ENCODE results near the gene NDFIP2. TPM values are rescaled to one million over a fixed set of nuclear protein-coding genes. Genes with fewer than 3 reads are reported as not detected.

The NDFIP2 gene
- total RNA-seq, 2 experiments from 2014 or later, result 0.54 to 4.0 TPM

DNA sequence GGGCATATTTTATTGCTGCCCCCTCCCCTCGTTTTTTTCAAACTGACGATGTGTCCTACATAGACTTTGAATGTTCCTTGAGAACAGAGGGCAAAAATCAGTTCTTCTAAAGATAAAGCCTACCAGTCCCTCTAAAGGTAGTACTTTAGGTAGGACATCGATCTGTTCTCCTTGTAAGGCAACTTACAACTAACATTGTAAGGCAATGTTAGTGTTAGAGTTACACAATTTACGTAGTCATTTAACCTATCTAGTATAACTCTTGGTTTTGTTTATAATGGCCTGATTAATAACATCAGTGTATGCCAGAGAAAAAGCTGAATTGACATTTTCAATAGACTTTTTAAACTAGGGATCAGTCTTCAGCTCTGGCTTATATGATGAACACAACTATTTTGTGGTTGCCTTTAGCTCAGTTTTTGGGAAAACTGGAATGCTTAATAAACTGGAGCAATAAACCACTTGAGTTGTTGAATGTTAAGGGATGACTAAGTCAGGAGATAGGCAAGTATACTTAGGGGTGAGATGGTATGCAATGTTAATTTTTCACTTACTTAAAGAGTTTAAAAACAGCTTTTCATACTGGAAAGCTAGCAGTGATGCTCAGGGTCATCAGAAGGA, 2.2 kb downstream of the NDFIP2 start:
- ChIA-PET CTCF (ENCODE audit: unreplicated experiment) (no interaction called here), POLR2A (interaction anchor here (0.6 to 2.0 kb wide), 5 partner anchors 11 to 33 kb away, joined by 3 to 4 read pairs (median 4); no protein-coding TSS in a partner anchor)
- DNase-seq (ENCODE audit: low spot score), result no peak
- H3K27ac ChIP-seq (ENCODE audit: low read depth, low read length, poor library complexity, severe bottlenecking), result no peak overlapping the region
- H3K4me2 ChIP-seq (ENCODE audit: low read length), result no peak overlapping the region
- H3K4me1 ChIP-seq (ENCODE audit: insufficient read depth, low read length, poor library complexity, severe bottlenecking), result peaks cover 9% of the 10 kb centered on the region
- no peak overlapping the region for H3K4me3 ChIP-seq (ENCODE audit: low read depth, low read length, poor library complexity, severe bottlenecking)
- BruUV-seq (replicated peaks), result no TSS peak
- H3K9me2 ChIP-seq (ENCODE audit: insufficient read depth, low read length), result no peaks in the 10 kb centered on the region; the same call in 1 of the 2 replicates
- H2AFZ ChIP-seq (ENCODE audit: low read length), result no peak overlapping the region
- no peaks in the 10 kb centered on the region for H3K9me3 ChIP-seq (ENCODE audit: low read length)
- H3K79me2 ChIP-seq (ENCODE audit: insufficient read depth, low read depth, low read length), result no peaks in the 10 kb centered on the region
- TF ChIP-seq CTCF (conservative IDR thresholded peaks at IDR 0.05; ENCODE audit: low read length), result no peak
- no peak for TF ChIP-seq EZH2phosphoT487 (IDR thresholded peaks at IDR 0.05; ENCODE audit: borderline replicate concordance, low read depth, low read length)
- no peaks in the 10 kb centered on the region for H3K36me3 ChIP-seq (ENCODE audit: insufficient read depth, low read length)
- intact Hi-C loops (cut with micrococcal nuclease; ENCODE audit: unreplicated experiment), result no loop called here
- no peaks in the 10 kb centered on the region for H4K20me1 ChIP-seq (ENCODE audit: insufficient read depth, low read length)

GRCh38 chr13:79485014-79485811, 4.3 kb downstream of the NDFIP2 start:
- Histone ChIP-seq H3K79me2 (ENCODE audit: insufficient read depth, low read depth, low read length) (no peaks in the 10 kb centered on the region), H3K9me2 (ENCODE audit: insufficient read depth, low read length) (no peaks in the 10 kb centered on the region; the same call in 1 of the 2 replicates), H4K20me1 (ENCODE audit: insufficient read depth, low read length) (no peaks in the 10 kb centered on the region), H3K9me3 (ENCODE audit: low read length) (no peaks in the 10 kb centered on the region), H3K4me3 (ENCODE audit: low read depth, low read length, poor library complexity, severe bottlenecking) (no peak overlapping the region), H2AFZ (ENCODE audit: low read length) (no peak overlapping the region), H3K4me1 (ENCODE audit: insufficient read depth, low read length, poor library complexity, severe bottlenecking) (peaks cover 9% of the 10 kb centered on the region), H3K36me3 (ENCODE audit: insufficient read depth, low read length) (no peaks in the 10 kb centered on the region), H3K4me2 (ENCODE audit: low read length) (no peak overlapping the region), H3K27ac (ENCODE audit: low read depth, low read length, poor library complexity, severe bottlenecking) (no peak overlapping the region)
- TF ChIP-seq EZH2phosphoT487 (IDR thresholded peaks at IDR 0.05; ENCODE audit: borderline replicate concordance, low read depth, low read length), result no peak
- intact Hi-C loops (cut with micrococcal nuclease; ENCODE audit: unreplicated experiment), result no loop called here
- no peak for DNase-seq (ENCODE audit: low spot score)
- CTCF ChIA-PET (ENCODE audit: unreplicated experiment), result interaction anchor here (0.6 kb wide), 1 partner anchor 1863 kb away, joined by 3 read pairs; no protein-coding TSS in a partner anchor
- POLR2A ChIA-PET, result interaction anchor here (0.7 to 1.0 kb wide), 2 partner anchors 15 to 43 kb away, joined by 3 read pairs; no protein-coding TSS in a partner anchor
- BruUV-seq (replicated peaks), result no TSS peak

- Histone ChIP-seq H3K4me1 (ENCODE audit: insufficient read depth, low read length, poor library complexity, severe bottlenecking) (peaks cover 2% of the 10 kb centered on the region), H2AFZ (ENCODE audit: low read length) (no peak overlapping the region), H4K20me1 (ENCODE audit: insufficient read depth, low read length) (no peaks in the 10 kb centered on the region; the same call in 1 of the 2 replicates), H3K9me2 (ENCODE audit: insufficient read depth, low read length) (no peaks in the 10 kb centered on the region; the same call in 1 of the 2 replicates), H3K4me3 (ENCODE audit: low read depth, low read length, poor library complexity, severe bottlenecking) (no peak overlapping the region), H3K36me3 (ENCODE audit: insufficient read depth, low read length) (no peaks in the 10 kb centered on the region), H3K79me2 (ENCODE audit: insufficient read depth, low read depth, low read length) (no peaks in the 10 kb centered on the region), H3K4me2 (ENCODE audit: low read length) (no peak overlapping the region), H3K27ac (ENCODE audit: low read depth, low read length, poor library complexity, severe bottlenecking) (no peak overlapping the region), H3K9me3 (ENCODE audit: low read length) (no peaks in the 10 kb centered on the region)
- DNase-seq (ENCODE audit: low spot score), result no peak
- POLR2A ChIA-PET, result no interaction called here
- CTCF ChIA-PET (ENCODE audit: unreplicated experiment), result no interaction called here
- intact Hi-C loops (cut with micrococcal nuclease; ENCODE audit: unreplicated experiment), result no loop called here
- BruUV-seq (replicated peaks), result no TSS peak
- no peak for TF ChIP-seq EZH2phosphoT487 (IDR thresholded peaks at IDR 0.05; ENCODE audit: borderline replicate concordance, low read depth, low read length)
- no peak for TF ChIP-seq CTCF (conservative IDR thresholded peaks at IDR 0.05; ENCODE audit: low read length)
Measured at GRCh38 chr13:79486433-79487188, 5.7 kb downstream of the NDFIP2 start.

Data from OCI-LY7 (cell line).